GM10266 (cell line): ENCODE results near the gene LUC7L2.

Experiments used
- DNase-seq: peaks from one replicate; pipeline ENCODE4 v3.0.0; 2012; ENCODE audit errors: extremely low spot score
- TF ChIP-seq, protein P1 (sequence below): IDR thresholded peaks from 2 replicates; pipeline ENCODE4 v1.5.1; 2012; ENCODE audit warnings: mild to moderate bottlenecking, low read depth; ENCODE audit not compliant: control insufficient read depth, insufficient read depth; ENCODE audit errors: missing control alignments

The LUC7L2 gene

DNA sequence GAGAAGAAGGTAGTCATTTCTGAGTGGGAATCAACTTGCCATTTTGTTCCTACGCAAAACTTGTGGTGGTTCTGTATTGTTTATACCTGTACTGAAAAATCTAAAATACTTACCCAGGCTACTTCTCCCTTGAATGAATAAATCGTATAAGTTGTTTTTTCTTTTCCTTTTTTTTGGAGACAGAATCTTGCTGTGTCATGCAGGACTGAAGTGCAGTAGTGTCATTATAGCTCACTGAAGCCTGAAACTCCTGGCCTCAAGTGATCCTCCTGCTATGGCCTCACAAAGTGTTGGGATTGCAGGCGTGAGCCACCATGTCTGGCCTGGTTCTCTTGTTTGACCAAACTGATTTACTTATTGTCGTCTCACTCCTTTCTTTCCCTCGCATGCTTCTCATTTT lies 27.9 kb downstream of the LUC7L2 start:
- DNase-seq, result no peak
- TF ChIP-seq, protein P1, sequence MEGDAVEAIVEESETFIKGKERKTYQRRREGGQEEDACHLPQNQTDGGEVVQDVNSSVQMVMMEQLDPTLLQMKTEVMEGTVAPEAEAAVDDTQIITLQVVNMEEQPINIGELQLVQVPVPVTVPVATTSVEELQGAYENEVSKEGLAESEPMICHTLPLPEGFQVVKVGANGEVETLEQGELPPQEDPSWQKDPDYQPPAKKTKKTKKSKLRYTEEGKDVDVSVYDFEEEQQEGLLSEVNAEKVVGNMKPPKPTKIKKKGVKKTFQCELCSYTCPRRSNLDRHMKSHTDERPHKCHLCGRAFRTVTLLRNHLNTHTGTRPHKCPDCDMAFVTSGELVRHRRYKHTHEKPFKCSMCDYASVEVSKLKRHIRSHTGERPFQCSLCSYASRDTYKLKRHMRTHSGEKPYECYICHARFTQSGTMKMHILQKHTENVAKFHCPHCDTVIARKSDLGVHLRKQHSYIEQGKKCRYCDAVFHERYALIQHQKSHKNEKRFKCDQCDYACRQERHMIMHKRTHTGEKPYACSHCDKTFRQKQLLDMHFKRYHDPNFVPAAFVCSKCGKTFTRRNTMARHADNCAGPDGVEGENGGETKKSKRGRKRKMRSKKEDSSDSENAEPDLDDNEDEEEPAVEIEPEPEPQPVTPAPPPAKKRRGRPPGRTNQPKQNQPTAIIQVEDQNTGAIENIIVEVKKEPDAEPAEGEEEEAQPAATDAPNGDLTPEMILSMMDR, result no peak

DNA sequence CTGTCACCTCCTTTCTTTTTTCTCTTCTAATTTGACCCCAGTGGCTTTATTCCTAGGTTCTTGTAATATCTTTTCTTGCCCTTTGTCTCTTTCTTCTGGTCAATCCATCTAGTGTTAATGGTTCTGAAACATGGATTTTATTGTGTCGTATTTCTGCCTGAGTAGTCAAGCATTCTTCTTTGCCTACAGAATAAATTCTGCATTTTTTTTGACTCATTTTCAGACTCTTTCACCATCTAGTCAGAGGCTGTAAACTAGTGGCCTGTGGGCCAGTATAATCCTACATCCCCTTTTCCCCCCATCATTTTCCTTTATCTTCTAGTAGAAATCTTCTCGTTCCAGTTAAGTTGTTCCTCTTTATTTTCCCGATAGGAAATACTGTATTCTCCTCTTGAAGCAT lies 29.4 kb downstream of the LUC7L2 start:
- no peak for DNase-seq

DNA sequence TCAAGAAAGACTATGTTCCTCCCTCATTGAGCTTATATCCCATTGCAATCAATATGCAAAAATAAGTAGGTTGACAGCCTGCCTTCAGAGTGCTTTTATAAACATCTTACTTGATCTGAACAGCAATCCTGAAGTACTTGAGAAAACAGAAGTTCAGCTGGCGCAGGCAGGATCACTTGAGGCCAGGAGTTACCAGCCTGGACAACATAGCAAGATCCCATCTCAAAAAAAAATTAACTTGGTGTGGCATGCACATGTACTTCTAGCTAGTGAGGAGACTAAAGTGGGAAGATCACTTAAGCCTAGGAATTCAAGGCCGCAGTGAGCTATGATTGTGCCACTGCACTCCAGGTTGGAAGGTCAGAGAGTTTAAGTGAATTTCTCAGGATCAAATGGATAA lies 30.1 kb downstream of the LUC7L2 start:
- TF ChIP-seq, protein P1, result no peak
- DNase-seq, result no peak

More for the DNA sequence above, 29.4 kb downstream of the LUC7L2 start:
- TF ChIP-seq, protein P1, result no peak

GRCh38 chr7:139393621-139394211 lies 34.0 kb downstream of the LUC7L2 start:
- TF ChIP-seq, protein P1, result no peak
- no peak for DNase-seq

DNA sequence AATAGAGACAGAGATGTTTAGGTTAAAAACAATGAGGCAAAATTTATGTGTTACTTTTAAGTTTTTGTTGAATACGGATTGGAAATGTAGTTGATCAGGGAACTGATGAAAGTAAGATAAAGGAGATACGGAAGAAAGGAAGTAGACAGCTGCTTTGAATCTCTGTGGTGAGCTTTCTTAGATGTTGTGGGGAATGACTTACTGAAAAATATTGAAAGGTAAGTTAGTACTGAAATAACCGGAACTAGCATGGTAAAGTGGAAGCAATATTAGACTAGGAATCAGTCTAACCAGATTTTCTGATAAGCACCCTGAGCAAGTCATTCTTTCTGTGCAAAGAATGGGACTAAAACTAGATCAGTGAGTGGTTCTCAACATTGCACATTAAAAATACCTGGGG lies 34.8 kb downstream of the LUC7L2 start:
- DNase-seq, result no peak
- TF ChIP-seq, protein P1, result no peak

- TF ChIP-seq, protein P1, result no peak
- no peak for DNase-seq
These were observed 36.7 kb downstream of the LUC7L2 start for GRCh38 chr7:139396323-139396951.

- TF ChIP-seq, protein P1, result no peak
- DNase-seq, result no peak
These were observed 37.5 kb downstream of the LUC7L2 start for GRCh38 chr7:139397192-139397591.
